Smooth muscle cell of the brain vasculature (primary cell): ENCODE data around the gene ADK.
"Not testable (repeated sequence)": the region's sequence is repeated elsewhere in the genome, so short reads cannot be mapped to it uniquely, and the experiment has no call there.

ENCODE experiments used
- DNase-seq: peaks from one replicate; pipeline ENCODE4 v3.0.0-alpha.2; 2012; ENCODE audit warnings: low read depth, low spot score

Gene ADK

DNA sequence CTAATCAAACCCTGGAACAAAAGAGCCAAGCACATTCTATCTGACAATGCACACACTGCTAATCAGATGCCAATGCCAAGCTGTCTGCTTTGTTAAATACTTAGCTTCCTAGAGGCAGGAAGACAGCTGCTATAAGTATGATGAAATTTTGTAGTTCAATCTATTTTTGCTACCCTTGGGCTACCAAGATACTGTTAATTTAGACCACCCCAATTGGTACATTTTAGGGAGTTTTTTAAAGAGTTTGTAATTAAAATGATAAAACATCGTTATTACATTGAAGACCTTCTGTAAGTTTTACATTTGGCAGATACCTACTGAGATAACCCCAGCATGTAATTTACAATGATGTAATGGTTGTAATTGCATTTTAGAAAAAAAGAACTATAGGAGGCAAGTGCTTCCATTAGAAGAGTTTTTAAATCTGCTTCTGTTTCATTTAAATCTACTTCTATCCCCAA lies 268.5 kb downstream of the ADK start:
- DNase-seq, result no peak

DNA sequence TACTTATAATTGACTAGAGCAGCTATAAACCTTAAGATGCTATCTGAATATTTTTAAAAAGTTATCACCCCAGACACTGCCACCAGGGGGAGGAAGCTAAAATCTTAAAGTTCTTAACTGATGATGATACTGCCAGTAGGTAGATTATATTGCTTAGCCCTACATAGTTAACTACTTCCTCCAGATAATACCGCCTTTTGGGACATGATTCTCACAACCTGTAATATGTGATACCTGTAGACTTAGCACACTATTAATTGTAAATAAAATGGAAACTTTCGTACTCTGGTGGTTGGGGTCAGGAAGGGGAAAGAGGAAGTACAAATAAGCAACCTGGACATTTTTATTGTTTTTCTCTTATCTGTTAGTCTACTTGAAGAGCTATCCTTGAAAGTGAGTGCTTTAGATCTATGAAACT lies 268.9 kb downstream of the ADK start:
- no peak for DNase-seq

DNA sequence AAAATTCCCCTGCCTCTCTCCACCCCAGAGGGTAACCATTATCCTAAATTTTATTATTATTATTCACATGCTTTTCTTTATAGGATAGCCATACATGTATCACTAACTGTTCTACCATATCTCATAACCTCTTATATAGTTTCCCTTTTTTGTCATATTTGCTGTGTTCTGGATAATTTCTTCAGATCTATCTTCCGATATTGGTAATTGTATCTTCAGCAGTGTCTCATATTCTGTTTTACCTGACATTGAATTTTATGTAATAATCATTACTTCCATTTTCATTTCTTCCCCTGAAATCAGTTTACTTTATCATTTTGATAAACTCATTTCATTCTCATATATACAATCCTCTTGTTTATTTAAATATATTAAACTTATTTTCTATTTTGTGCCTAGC lies 273.5 kb downstream of the ADK start:
- DNase-seq, result no peak

DNA sequence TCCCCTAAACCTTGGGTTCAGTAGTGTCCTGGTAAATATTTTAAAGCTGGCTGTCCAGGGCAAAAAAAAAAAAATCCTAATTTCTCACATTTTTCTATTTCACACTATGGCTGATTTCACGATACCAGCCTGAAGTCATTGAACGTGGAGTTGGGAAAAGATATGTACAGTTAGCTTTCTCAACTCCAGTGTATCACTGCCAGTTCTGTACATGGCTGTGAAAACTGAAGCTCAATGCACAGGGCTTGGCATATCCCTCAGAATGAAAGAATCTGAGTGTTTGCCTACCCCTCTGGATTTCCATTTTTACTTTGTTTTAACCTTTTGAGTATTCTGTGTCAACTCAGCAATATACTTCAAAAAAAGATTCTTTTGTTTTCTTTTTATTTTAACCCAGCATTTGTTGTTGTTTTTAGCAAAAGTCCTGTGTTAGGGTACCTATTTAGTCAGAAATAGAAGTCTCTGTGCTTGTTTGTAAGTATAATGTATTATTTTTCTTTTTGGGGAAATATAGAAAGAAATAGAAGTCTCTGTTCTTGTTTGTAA lies 274.5 kb downstream of the ADK start:
- no peak for DNase-seq

DNA sequence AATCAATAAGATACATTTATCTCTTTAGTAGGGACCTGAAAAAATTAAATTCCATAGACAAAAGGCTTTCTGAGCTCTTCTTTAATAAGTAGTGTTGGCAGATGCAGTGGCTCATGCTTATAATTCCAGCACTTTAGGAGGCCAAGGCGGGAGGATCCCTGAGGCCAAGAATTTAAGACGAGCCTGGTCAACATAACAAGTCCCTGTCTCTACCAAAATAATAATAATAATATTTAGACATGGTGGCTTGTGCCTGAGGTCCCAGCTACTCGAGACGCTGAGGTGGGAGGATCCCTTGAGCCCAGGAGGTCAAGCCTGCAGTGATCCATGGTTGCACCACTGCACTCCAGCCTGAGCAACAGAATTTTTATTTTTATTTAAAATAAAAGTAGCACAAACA lies 280.8 kb downstream of the ADK start:
- DNase-seq, result no peak

DNA sequence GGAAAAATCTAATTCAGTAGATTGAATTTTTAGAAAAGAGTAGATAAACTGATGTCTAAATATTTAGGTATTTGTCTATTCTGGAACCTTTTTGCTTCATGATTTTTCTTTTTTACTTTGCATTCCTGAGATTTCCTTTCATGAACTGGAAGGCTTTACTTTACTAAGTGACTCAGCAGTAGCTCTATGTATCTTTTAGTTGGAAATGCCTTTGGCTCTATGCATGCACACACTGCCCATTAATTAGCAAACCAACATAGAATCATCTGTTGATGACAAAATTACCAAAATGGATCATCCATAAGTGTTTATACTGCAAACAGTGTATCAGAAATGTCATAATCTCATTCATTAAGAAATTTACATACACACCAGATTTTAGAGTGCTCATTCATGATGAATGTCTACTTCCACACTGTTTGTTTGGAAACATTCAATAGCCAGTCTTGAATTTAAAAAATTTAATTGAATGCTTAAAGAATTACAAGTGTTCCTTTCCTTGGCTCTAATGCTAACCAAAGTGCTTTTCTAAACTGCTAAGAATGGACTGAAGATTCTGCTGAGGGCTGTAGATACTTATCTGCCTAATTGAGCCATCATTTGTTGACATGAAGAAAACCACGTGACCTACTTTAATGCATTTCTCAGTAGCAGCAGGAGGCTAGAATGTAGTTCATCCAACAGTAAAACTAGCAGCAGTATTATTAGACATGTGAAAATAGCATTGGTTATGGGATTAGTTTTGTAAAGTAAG lies 282.0 kb downstream of the ADK start:
- DNase-seq, result no peak

DNA sequence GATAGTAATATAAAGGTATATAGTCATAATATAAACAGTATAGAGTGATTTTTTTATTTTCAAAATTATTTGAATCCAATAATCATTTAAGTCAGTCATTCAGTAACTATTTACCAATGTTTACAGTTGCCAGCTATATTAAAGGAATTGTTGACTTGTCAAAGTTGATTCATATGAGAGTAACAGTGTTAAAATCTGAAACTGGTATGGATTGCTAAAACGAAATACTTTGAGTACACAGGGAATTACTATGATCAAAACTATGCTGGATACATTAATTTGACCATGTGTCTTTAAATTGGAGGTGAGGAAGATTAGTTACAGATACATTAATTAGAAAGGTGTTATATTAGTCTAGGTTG lies 282.6 kb downstream of the ADK start:
- no peak for DNase-seq

DNA sequence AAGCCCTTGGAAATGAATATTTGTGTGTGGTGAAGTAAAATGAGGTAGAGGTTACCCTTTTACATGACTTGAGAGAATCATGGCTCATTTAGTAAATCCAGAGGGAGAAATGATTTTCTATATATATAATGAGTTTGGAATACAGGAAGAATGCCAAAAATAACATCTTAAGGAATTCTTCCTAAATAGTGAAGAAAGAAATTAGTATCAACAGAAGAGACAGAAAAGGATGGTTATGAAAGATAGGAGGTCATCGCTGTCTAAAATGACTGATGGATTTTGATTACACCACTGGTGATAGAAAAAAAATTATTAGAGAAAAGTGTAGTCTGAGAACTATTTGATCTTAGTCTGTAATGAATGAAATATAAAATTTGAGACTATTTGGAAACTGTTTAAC lies 283.0 kb downstream of the ADK start:
- DNase-seq, result no peak

DNA sequence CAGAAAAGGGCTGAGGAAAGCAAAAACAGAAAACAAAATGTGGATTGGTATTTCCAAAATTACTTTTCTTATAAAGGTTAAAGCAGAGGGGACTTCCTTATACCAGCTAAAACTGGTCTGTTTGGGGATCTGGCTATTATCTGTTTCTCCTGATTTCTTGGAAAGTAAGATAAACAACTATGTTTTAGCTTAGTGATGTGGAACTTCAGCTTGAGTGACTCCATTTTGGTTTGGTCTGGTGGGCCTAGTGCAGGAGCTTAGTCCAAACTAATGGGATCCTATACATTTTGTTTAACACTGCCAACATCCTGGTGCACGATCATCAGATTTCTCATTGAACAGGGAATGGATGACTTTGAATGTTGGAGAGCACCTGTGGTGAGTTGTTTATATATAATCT lies 283.5 kb downstream of the ADK start:
- no peak for DNase-seq

DNA sequence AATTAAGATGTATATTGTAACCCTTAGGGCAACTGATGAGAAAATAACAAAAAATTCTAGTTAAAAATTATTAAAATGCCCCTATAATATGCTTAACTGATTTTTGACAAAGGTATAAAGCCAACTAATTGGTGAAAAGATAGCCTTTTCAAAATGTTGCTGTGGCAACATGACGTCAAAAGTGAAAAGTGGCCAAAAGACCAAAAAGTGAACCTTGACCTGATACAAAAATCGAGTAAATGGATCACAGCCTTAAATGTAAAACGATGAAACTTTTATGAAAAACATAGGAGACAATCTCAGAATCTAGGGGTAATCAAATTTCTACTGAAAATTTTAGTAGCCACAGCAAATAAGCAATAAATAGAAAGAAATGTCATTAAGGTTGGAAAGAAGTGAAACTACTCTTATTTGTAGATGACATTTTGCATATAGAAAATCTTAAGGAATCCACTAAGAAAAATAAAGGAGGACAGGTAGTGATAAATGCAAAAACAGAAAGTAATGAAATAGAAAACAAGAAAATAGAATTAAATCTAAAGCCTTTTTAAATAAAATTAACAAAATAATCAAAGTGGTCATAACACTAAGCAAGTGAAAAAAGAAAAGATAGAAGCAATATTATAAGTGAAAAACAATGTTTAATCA lies 285.6 kb downstream of the ADK start:
- no peak for DNase-seq

DNA sequence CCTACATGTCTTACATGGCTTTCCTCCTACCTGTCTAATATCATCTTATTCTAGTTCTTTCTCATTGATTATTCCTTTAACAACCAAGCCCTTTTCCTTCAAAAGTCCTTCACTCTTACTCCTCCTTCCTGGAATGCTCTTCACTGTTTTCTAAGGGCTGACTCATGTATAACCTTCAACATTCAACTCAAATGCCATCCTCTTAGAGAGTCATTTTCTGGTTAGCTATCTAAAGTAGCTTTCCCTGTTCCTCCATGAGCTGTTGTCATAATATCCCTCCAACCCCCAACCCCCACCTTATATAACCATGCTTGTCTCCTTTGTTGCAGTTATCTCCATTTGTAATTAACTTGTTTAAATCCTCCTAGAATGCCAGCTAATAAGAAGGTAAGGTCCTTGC lies 286.8 kb downstream of the ADK start:
- DNase-seq, result no peak

DNA sequence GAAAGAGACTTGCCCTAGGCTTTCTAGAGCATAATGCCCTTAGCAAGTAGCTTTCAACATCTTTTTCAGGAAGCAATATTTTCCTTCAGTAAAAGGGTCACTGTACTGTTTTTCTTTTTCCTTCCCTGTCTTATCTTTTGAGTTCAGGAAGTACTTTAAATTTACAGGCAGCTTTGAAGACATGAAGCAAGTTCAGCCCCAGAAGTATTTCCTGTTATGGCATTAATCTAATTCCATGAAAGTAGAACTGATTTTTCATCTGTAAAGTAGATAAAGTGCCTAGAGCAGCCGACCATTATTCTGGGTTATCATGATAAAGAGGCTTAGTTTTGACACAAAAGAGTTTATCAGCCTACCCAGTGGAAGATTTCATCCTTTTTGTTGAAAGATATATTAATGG lies 288.2 kb downstream of the ADK start:
- DNase-seq, result no peak

DNA sequence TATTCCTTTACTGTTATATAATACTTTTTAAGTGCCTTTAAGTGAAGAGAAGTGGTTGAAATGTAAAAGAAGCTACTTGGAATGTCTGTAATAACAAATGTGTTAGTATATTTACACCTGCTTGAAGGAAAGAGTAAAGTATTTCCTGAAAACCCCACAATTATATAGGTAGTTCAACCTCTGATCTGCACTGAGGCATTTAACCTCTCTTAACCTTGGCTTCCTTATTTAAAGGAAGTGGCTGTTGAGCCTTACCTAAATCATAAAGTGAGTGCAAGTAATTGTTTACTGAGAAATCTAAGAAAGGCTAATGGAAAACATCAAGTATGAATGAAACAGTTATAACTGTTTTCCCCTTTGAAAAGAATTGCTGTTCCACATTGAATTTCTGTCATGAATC lies 294.5 kb downstream of the ADK start:
- no peak for DNase-seq

DNA sequence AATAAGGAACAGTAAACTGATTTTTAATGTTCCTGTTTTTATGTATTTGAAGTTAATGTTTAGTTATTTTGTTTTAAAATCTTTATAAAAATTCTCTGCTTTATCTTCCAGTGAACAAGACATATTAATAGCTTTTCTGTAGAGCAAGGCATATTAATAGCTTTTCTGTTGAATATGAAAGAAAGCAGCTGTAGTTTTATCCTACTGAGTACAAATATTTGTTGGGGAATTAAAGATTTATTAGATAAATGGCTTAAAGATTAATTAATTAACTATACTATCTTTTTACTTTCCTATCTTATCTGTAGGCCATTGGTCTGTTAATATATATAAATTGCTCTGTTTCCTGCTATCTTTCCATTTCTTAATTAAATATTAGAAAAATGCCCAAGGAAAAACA lies 299.6 kb downstream of the ADK start:
- no peak for DNase-seq

DNA sequence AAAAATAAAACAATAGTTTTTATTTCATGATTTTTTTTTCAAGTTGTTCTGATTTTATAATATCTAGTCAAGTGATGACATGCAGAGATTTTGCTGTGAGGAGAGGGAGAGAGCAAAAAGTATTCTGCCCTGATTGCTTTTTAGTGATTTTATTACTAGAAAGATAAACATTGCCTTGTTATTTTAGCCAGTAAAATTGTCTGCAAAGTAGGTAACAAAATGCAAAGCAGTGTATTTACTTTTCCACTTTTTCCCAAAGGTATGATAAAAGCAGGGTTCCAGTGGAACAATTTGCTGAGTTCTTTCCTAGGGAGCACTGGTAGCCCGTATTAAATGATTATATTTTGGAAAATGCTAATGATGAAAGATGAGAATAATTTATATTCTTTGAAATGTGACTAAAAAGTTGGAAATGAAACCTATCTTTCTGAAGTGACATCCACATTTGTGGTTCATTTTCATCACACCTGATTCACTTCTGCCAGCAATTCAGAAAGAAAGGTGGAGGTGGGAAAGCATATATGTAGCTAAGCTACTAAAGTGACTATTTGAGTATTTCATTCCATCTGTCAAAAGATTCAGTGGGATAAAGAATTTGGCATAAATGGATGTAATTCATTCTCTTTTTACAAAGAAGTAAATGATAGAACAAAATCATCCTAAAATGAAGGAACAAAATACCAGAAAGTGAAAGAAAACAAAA lies 300.3 kb downstream of the ADK start:
- DNase-seq, result no peak

DNA sequence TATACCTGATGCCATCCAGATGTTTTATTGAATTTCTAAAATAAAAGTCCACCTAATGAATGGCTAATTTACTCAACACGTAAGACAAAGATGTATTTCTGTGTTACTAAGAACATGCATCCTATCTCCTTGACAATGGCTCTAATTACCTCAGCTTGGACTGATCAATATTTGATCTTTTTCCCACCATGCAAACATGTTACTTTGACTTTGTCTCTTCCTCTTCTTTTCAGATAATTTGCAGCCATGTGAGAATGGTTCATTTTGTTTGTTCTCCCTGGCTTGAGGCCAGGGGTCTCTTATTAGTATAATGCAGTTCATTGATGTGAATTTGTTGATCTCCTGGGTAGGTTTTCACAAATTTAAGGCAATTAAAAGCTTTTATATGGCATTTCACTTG lies 302.1 kb downstream of the ADK start:
- no peak for DNase-seq

DNA sequence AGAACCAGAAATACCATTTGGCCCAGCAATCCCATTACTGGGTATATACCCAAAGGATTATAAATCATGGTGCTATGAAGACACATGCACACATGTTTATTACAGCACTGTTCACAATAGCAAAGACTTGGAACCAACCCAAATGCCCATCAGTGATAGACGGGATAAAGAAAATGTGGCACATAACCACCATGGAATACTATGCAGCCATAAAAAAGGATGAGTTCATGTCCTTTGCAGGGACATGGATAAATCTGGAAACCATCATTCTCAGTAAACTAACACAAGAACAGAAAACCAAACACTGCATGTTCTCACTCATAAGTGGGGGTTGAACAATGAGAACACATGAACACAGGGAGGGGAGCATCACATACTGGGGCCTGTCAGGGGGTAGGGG lies 306.5 kb downstream of the ADK start:
- not testable (repeated sequence) for DNase-seq

DNA sequence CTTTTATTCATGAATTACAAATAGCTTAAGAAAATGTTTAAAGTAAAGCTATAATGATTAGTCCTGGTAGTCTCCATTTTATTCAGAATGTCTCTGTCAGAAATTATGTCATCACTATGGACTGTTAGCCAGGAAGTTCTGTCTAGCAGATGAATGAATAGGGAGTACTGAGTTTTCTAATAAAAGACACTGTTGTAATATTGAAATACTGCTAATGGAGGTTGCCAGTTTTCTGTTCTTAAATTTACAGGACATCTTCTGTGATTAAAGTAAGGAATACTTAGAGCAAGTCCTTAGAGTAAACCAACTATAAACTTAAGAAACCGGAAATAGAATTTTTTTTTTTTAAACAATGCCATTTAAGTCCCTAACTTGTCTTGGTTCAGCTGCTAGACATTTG lies 309.8 kb downstream of the ADK start:
- no peak for DNase-seq

DNA sequence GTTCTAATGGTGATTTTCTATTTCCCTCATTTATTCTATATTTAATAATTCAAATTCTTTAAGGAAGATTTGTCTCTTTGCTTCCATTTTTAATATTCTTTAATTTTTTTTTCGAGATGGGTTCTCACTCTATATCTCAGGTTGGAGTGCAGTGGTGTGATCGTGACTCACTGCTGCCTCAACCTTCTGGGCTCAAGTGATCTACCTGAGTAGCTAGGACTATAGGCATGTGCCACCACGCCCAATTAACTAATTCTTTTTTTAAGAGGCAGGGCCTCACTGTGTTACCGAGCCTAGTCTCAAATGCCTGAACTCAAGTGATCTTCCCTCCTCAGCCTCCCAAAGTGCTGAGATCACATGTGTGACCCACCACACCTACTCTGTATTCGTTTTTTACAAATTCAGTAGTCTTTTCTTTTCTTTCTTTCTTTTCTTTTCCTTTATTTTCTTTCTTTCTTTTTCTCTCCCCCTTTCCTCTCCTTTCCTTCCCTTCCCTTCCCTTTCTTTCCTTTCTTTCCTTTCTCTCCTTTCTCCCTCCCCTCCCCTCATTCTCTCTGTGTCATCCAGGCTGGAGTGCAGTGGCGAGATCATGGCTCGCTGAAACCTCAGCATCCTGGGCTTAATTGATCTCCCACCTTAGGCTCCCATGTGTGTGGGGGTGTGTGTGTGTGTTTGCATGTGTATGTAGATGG lies 323.1 kb downstream of the ADK start:
- DNase-seq, result no peak

DNA sequence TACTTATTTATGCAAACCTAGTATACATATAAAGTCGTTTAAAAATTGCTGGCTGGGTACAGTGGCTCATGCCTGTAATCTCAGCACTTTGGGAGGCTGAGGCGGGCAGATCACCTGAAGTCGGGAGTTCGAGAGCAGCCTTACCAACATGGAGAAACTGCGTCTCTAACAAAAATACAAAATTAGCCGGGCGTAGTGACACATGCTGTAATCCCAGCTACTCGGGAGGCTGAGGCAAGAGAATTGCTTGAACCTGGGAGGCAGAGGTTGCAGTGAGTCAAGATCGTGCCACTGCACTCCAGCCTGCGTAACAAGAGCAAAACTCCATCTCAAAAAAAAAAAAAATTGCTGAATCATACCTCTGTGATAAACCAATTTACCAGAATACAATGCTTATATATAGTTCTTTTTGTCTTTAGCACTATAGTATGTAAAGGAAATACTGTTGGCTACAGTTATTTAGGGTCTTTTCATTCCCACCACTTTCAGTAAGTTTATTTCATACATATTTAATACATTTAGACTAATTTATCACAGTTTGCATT lies 325.2 kb downstream of the ADK start:
- DNase-seq, result not testable (repeated sequence)

DNA sequence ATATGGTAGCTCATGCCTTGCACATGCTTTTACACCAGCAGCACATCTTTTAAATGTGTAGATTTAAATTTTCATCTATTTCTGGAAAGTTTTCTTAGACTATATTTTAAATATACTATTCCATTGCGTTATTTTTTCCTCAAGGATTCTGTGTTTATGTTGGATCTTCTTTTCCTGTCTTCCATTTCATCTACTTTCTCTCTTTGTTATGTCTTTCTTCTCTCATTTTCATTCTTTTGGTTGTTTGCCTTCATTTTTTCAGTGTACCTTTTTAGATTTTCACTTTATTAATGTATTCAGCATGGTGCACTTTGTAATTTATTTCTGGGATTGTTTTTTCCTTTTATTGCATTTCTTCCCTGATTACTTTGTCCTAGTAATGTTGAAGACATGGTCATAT lies 329.8 kb downstream of the ADK start:
- DNase-seq, result no peak

DNA sequence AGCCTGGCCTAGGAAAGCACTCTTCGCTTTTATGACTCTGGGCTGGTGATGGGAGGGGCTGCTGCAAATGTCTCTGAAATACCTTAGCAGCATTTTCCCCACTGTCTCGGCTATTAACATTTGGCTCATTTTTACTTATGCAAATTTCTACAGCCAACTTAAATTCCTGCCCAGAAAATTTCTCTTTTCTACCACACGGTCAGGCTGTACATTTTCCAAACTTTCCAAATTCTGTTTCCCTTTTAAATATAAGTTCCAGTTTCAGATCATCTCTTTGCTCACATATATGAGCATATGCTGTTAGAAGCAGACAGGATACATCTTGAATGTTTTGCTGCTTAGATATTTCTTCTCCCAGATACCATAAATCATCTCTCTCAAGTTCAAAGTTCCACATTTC lies 332.3 kb downstream of the ADK start:
- no peak for DNase-seq
